DND-41 (cell line): Measurements from ENCODE around the gene CFAP299.

Source experiments
- ATAC-seq: fragments of 200-7000 bp; cut with Tn5 transposase; 3 replicates; pipeline ENCODE4 v1.9.1; 2021; ENCODE audit warnings: low read depth; ENCODE audit not compliant: insufficient read depth
- DNase-seq: peaks from one replicate; pipeline ENCODE4 v3.0.0-alpha.2; 2020
- H2AFZ ChIP-seq: 2 replicates; pipeline ENCODE4 v1.6.0; 2012; ENCODE audit warnings: low read depth, low read length
- H3K27ac ChIP-seq: 2 replicates; pipeline ENCODE4 v1.5.1; 2012; ENCODE audit warnings: low read length, inconsistent platforms
- H3K27me3 ChIP-seq: fragments of 200-600 bp; sonication (generic); 2 replicates; pipeline ENCODE4 v1.6.0; 2012; ENCODE audit warnings: low read length, mild to moderate bottlenecking, inconsistent platforms; ENCODE audit not compliant: insufficient read depth, poor library complexity
- H3K36me3 ChIP-seq: 2 replicates; pipeline ENCODE4 v1.5.1; 2012; ENCODE audit warnings: low read length, inconsistent platforms; ENCODE audit not compliant: insufficient read depth
- H3K4me1 ChIP-seq: 2 replicates; pipeline ENCODE4 v1.5.1; 2012; ENCODE audit warnings: mild to moderate bottlenecking, low read length; ENCODE audit not compliant: insufficient read depth
- H3K4me2 ChIP-seq: 2 replicates; pipeline ENCODE4 v1.6.0; 2012; ENCODE audit warnings: mild to moderate bottlenecking, moderate library complexity, low read length, inconsistent platforms; ENCODE audit not compliant: insufficient read depth
- H3K4me3 ChIP-seq, 2 experiments: fragments of 200-600 bp in 1 of 2; shearing (Covaris generic) in 1 of 2; 2 replicates each; pipeline ENCODE4 v1.5.1; 2012 to 2016; ENCODE audit warnings: inconsistent platforms in 2 of 2, low read length in 2 of 2, mild to moderate bottlenecking in 2 of 2, low read depth in 1 of 2, moderate library complexity in 1 of 2
- H3K79me2 ChIP-seq: 2 replicates; pipeline ENCODE4 v1.6.0; 2012; ENCODE audit warnings: low read length, inconsistent platforms; ENCODE audit not compliant: insufficient read depth
- H3K9ac ChIP-seq: 2 replicates; pipeline ENCODE4 v1.6.0; 2012; ENCODE audit warnings: low read depth, mild to moderate bottlenecking, inconsistent platforms, low read length, moderate library complexity
- H3K9me3 ChIP-seq: 2 replicates; pipeline ENCODE4 v1.5.1; 2012; ENCODE audit warnings: low read length, moderate library complexity, mild to moderate bottlenecking, inconsistent platforms; ENCODE audit not compliant: insufficient read depth, severe bottlenecking
- H4K20me1 ChIP-seq: 2 replicates; pipeline ENCODE4 v1.6.0; 2012; ENCODE audit warnings: low read length; ENCODE audit not compliant: insufficient read depth
- CTCF ChIP-seq: IDR thresholded peaks from 2 replicates; pipeline ENCODE4 v1.5.1; 2012; ENCODE audit warnings: borderline replicate concordance, low read length, moderate library complexity, mild to moderate bottlenecking; ENCODE audit not compliant: poor library complexity, severe bottlenecking; ENCODE audit errors: extremely low read depth
- EZH2 ChIP-seq: IDR thresholded peaks from 3 replicates; pipeline ENCODE4 v1.6.1; 2012; ENCODE audit warnings: borderline replicate concordance, low read depth, mild to moderate bottlenecking, moderate library complexity, low read length, inconsistent platforms; ENCODE audit not compliant: severe bottlenecking

Gene CFAP299

GRCh38 chr4:80387390-80388283 lies 52.1 kb downstream of the CFAP299 start:
- no peak overlapping the region for H2AFZ ChIP-seq
- no peaks in the 10 kb centered on the region for H3K9me3 ChIP-seq
- H3K36me3 ChIP-seq: no peaks in the 10 kb centered on the region
- no peak overlapping the region for H3K27ac ChIP-seq
- H3K79me2 ChIP-seq: no peaks in the 10 kb centered on the region
- H3K4me2 ChIP-seq: no peak overlapping the region
- ATAC-seq: no peak
- no peak for TF ChIP-seq CTCF
- TF ChIP-seq EZH2: no peak
- H3K27me3 ChIP-seq: no peaks in the 10 kb centered on the region
- no peak overlapping the region for H3K9ac ChIP-seq
- no peak for DNase-seq
- no peaks in the 10 kb centered on the region for H4K20me1 ChIP-seq
- H3K4me3 ChIP-seq: no peak overlapping the region
- no peaks in the 10 kb centered on the region for H3K4me1 ChIP-seq

- Histone ChIP-seq H3K4me1 (no peaks in the 10 kb centered on the region), H3K4me3 (no peak overlapping the region), H3K9ac (no peak overlapping the region), H3K27ac (no peak overlapping the region), H3K79me2 (no peaks in the 10 kb centered on the region), H3K36me3 (no peaks in the 10 kb centered on the region), H3K4me2 (no peak overlapping the region), H2AFZ (no peak overlapping the region), H4K20me1 (no peaks in the 10 kb centered on the region), H3K27me3 (no peaks in the 10 kb centered on the region), H3K9me3 (no peaks in the 10 kb centered on the region)
- ATAC-seq: no peak
- DNase-seq: no peak
- TF ChIP-seq CTCF (no peak), EZH2 (no peak)
These were observed 52.7 kb downstream of the CFAP299 start for GRCh38 chr4:80388284-80388607.

- Histone ChIP-seq H3K4me1 (no peaks in the 10 kb centered on the region), H4K20me1 (no peaks in the 10 kb centered on the region), H3K9me3 (no peaks in the 10 kb centered on the region), H3K9ac (no peak overlapping the region), H3K27ac (no peak overlapping the region), H3K27me3 (no peaks in the 10 kb centered on the region), H3K79me2 (no peaks in the 10 kb centered on the region), H2AFZ (no peak overlapping the region), H3K4me3 (no peak overlapping the region), H3K36me3 (no peaks in the 10 kb centered on the region), H3K4me2 (no peak overlapping the region)
- no peak for DNase-seq
- TF ChIP-seq CTCF: no peak
- no peak for TF ChIP-seq EZH2
- no peak for ATAC-seq
These were observed 54.6 kb downstream of the CFAP299 start for GRCh38 chr4:80390178-80390577.
